Caco-2 (cell line): ENCODE results near the gene ARHGAP9. TPM values are rescaled to one million over a fixed set of nuclear protein-coding genes. Genes with fewer than 3 reads are reported as not detected.

Experiments used
- BruUV-seq: library from RNA; stranded (reverse); fragments of 400-500 nt; replicated peaks from 2 replicates; lab custom pipeline; 2021; lab: Mats Ljungman, UMichigan
- CTCF ChIA-PET: fragments of 300-600 bp; sonication (Branson Sonifier 250); formaldehyde crosslinking; loops from one replicate; lab custom pipeline; 2022; ENCODE audit warnings: antibody characterized with exemption; lab: Charles Lee
- POLR2A ChIA-PET: fragments of 300-600 bp; sonication (Branson Sonifier 250); formaldehyde crosslinking; loops from one replicate; lab custom pipeline; 2022; ENCODE audit warnings: antibody characterized with exemption; lab: Charles Lee
- DNase-seq, 2 experiments: peaks; one replicate each; pipeline versions ENCODE4 v3.0.0 to v3.0.0-alpha.2; 2020 to 2022
- H3K27me3 ChIP-seq: replicated peaks from 2 replicates; pipeline ENCODE4 v1.6.0; 2011; ENCODE audit warnings: low read length; ENCODE audit not compliant: control insufficient read depth, insufficient read depth
- H3K36me3 ChIP-seq: 2 replicates; pipeline ENCODE4 v1.5.1; 2011; ENCODE audit warnings: low read length; ENCODE audit not compliant: control insufficient read depth, insufficient read depth
- H3K4me1 ChIP-seq: fragments of 250-450 bp; sonication (Bioruptor Pico); 2 replicates; pipeline ENCODE4 v1.5.1; 2020; ENCODE audit warnings: mild to moderate bottlenecking
- H3K4me3 ChIP-seq: 2 replicates; pipeline ENCODE4 v1.5.1; 2011; ENCODE audit warnings: low read depth, mild to moderate bottlenecking, control low read depth, low read length
- H3K9me3 ChIP-seq: fragments of 250-450 bp; sonication (Bioruptor Pico); 2 replicates; pipeline ENCODE4 v1.5.1; 2020; ENCODE audit warnings: mild to moderate bottlenecking, moderate library complexity
- H3K27ac Mint-ChIP-seq: one replicate; pipeline ENCODE4 v1.8.0; 2022; ENCODE audit warnings: mixed read lengths; ENCODE audit not compliant: unreplicated experiment
- H3K27me3 Mint-ChIP-seq: one replicate; pipeline ENCODE4 v1.8.0; 2022; ENCODE audit warnings: mixed read lengths; ENCODE audit not compliant: insufficient read depth, unreplicated experiment
- H3K36me3 Mint-ChIP-seq: one replicate; pipeline ENCODE4 v1.8.0; 2022; ENCODE audit warnings: mild to moderate bottlenecking, mixed read lengths; ENCODE audit not compliant: insufficient read depth, unreplicated experiment
- H3K4me1 Mint-ChIP-seq: one replicate; pipeline ENCODE4 v1.8.0; 2022; ENCODE audit warnings: low read depth, mixed read lengths; ENCODE audit not compliant: unreplicated experiment
- H3K4me3 Mint-ChIP-seq: one replicate; pipeline ENCODE4 v1.8.0; 2022; ENCODE audit warnings: mild to moderate bottlenecking, moderate library complexity, mixed read lengths; ENCODE audit not compliant: unreplicated experiment
- H3K9me3 Mint-ChIP-seq: one replicate; pipeline ENCODE4 v1.8.0; 2022; ENCODE audit warnings: mixed read lengths; ENCODE audit not compliant: unreplicated experiment
- CTCF ChIP-seq, 2 experiments: fragments of 200-600 bp in 1 of 2; IDR thresholded peaks; 1 replicate in 1 of 2; 2 replicates in 1 of 2; pipeline versions ENCODE4 v1.5.1 to v1.8.0; 2011 to 2022; ENCODE audit warnings: antibody characterized with exemption in 1 of 2, control low read depth in 1 of 2, inconsistent platforms in 1 of 2, low read depth in 1 of 2, low read length in 1 of 2, mild to moderate bottlenecking in 1 of 2, moderate library complexity in 1 of 2; ENCODE audit not compliant: insufficient read depth in 1 of 2, severe bottlenecking in 1 of 2, unreplicated experiment in 1 of 2
- intact Hi-C: fragments of 100-400 bp; cut with micrococcal nuclease; formaldehyde crosslinking; loops from one replicate; pipeline ENCODE4 v1.10.0; 2022; ENCODE audit not compliant: unreplicated experiment
- total RNA-seq: library from RNA; stranded (reverse); gene quantifications from 2 replicates; pipeline ENCODE4 v1.2.3, GENCODE V29; 2022

Gene ARHGAP9
- total RNA-seq, 1 experiment from 2014 or later = 0.75 TPM

- Histone ChIP-seq H3K36me3 (no peaks in the 10 kb centered on the region), H3K27me3 (no peaks in the 10 kb centered on the region; the same call in 1 of the 2 replicates), H3K4me1 (no peaks in the 10 kb centered on the region), H3K9me3 (no peaks in the 10 kb centered on the region), H3K4me3 (no peak overlapping the region)
- POLR2A ChIA-PET = no interaction called here
- intact Hi-C loops = no loop called here
- H3K4me1 Mint-ChIP-seq = no peaks in the 10 kb centered on the region
- H3K4me3 Mint-ChIP-seq = no peak overlapping the region
- H3K9me3 Mint-ChIP-seq = no peaks in the 10 kb centered on the region
- no peak for DNase-seq
- H3K27me3 Mint-ChIP-seq = peaks cover 22% of the 10 kb centered on the region
- TF ChIP-seq CTCF (IDR thresholded peaks at IDR 0.05; ENCODE audit: insufficient read depth in 1 of 2, low read depth in 1 of 2, low read length in 1 of 2, severe bottlenecking in 1 of 2, unreplicated experiment in 1 of 2) = no peak
- no peaks in the 10 kb centered on the region for H3K36me3 Mint-ChIP-seq
- BruUV-seq = no TSS peak
- CTCF ChIA-PET = interaction anchor here (0.6 kb wide), 1 partner anchor 9 kb away, joined by 3 read pairs; no protein-coding TSS in a partner anchor
- no peak overlapping the region for H3K27ac Mint-ChIP-seq
Measured at GRCh38 chr12:57467212-57467874, 12.3 kb downstream of the ARHGAP9 start.

- no peak overlapping the region for H3K4me3 Mint-ChIP-seq
- CTCF ChIA-PET = no interaction called here
Measured at GRCh38 chr12:57465747-57466505, 13.7 kb downstream of the ARHGAP9 start.

More at GRCh38 chr12:57465747-57466505, 13.7 kb downstream of the ARHGAP9 start:
- Mint-ChIP-seq H3K4me1 (no peaks in the 10 kb centered on the region), H3K9me3 (no peaks in the 10 kb centered on the region), H3K27ac (no peak overlapping the region), H3K36me3 (no peaks in the 10 kb centered on the region), H3K27me3 (peaks cover 22% of the 10 kb centered on the region)
- Histone ChIP-seq H3K4me1 (peaks cover 4% of the 10 kb centered on the region), H3K9me3 (no peaks in the 10 kb centered on the region), H3K36me3 (no peaks in the 10 kb centered on the region), H3K4me3 (no peak overlapping the region), H3K27me3 (no peaks in the 10 kb centered on the region; the same call in 1 of the 2 replicates)
- POLR2A ChIA-PET = no interaction called here
- intact Hi-C loops = no loop called here
- TF ChIP-seq CTCF (IDR thresholded peaks at IDR 0.05; ENCODE audit: insufficient read depth in 1 of 2, low read depth in 1 of 2, low read length in 1 of 2, severe bottlenecking in 1 of 2, unreplicated experiment in 1 of 2) = no peak
- DNase-seq = no peak
- BruUV-seq = no TSS peak
